Measurements from ENCODE around the gene LRCH1. TPM values are rescaled to one million over a fixed set of nuclear protein-coding genes. Genes with fewer than 3 reads are reported as not detected.

LRCH1 gene
- polyA plus RNA-seq, 3 donors = 2.1 to 10.8 (median 6.5) TPM

GRCh38 chr13:46620029-46620428 is 67.1 kb downstream of the LRCH1 start:
- H3K27ac ChIP-seq (ENCODE audit: low read depth, low read length) = no peak overlapping the region
- 86 to 94% (median 93%) methylated on average over 5 of the region's 5 CpGs for WGBS, 3 donors

GRCh38 chr13:46620471-46620870 is 67.5 kb downstream of the LRCH1 start:
- H3K27ac ChIP-seq (ENCODE audit: low read depth, low read length) = no peak overlapping the region
- WGBS, 3 donors = 44 to 59% (median 45%) methylated on average over 2 of the region's 2 CpGs

DNA sequence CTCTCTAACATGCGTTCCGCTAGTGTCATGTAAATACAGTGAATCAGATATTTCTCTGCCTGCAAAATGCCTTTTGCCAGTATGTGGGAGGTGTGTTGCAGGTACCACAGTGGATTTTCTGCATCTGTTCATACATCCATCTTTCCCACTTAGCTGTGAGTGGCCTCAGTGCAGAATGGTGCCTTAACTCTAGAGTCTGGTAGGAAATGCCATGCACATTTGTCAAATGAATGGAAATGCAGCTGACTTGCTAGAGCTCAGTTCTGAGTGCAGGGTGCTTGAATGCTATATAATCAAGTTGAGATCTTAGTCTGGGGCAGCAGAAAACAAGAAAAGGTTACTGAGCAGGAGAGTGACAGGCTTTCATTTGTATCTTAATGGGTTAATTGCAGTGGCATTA is 68.2 kb downstream of the LRCH1 start:
- no peak overlapping the region for H3K27ac ChIP-seq (ENCODE audit: low read depth, low read length)
- WGBS, 3 donors = 93 to 98% (median 95%) methylated on average over 2 of the region's 2 CpGs

GRCh38 chr13:46621792-46622629 is 69.0 kb downstream of the LRCH1 start:
- 38 to 86% (median 78%) methylated on average over 4 of the region's 4 CpGs for WGBS, 3 donors
- no peak overlapping the region for H3K27ac ChIP-seq (ENCODE audit: low read depth, low read length)

GRCh38 chr13:46622630-46623256 is 69.8 kb downstream of the LRCH1 start:
- 26 to 52% (median 31%) methylated on average over 4 of the region's 4 CpGs for WGBS, 3 donors
- H3K27ac ChIP-seq (ENCODE audit: low read depth, low read length) = no peak overlapping the region

- WGBS, 3 donors = 87 to 96% (median 92%) methylated on average over 3 of the region's 3 CpGs
- no peak overlapping the region for H3K27ac ChIP-seq (ENCODE audit: low read depth, low read length)
Measured at GRCh38 chr13:46624353-46624752, 71.4 kb downstream of the LRCH1 start.

DNA sequence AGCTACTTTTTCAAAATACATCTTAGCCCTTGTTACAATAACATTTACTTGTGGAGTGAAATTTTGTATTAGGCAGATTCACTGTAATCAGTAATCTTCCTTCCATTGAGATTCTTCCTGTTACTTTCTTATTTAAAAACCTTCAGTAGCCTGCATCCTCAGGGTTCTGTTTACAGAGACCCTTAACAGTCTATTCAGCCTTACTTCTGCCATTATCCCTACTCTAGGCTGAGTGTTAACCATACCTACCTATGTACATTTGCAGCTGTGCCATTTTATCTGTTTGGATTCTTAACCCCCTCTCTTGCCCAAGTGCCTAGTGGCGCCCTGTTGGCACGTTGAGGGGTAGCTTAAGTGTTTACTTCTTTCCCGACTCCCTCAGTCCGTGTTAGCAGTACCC is 71.9 kb downstream of the LRCH1 start:
- WGBS, 3 donors = 93 to 95% (median 94%) methylated on average over 4 of the region's 4 CpGs
- no peak overlapping the region for H3K27ac ChIP-seq (ENCODE audit: low read depth, low read length)

GRCh38 chr13:46627462-46627861 is 74.5 kb downstream of the LRCH1 start:
- WGBS, 3 donors = 56 to 85% (median 65%) methylated on average over 4 of the region's 4 CpGs
- H3K27ac ChIP-seq (ENCODE audit: low read depth, low read length) = no peak overlapping the region

GRCh38 chr13:46628622-46629365 is 75.8 kb downstream of the LRCH1 start:
- no peak overlapping the region for H3K27ac ChIP-seq (ENCODE audit: low read depth, low read length)
- 95 to 98% (median 96%) methylated on average over 7 of the region's 7 CpGs for WGBS, 3 donors

GRCh38 chr13:46629811-46630413 is 76.9 kb downstream of the LRCH1 start:
- WGBS, 3 donors = 53 to 60% (median 55%) methylated on average over 1 of the region's 1 CpG

DNA sequence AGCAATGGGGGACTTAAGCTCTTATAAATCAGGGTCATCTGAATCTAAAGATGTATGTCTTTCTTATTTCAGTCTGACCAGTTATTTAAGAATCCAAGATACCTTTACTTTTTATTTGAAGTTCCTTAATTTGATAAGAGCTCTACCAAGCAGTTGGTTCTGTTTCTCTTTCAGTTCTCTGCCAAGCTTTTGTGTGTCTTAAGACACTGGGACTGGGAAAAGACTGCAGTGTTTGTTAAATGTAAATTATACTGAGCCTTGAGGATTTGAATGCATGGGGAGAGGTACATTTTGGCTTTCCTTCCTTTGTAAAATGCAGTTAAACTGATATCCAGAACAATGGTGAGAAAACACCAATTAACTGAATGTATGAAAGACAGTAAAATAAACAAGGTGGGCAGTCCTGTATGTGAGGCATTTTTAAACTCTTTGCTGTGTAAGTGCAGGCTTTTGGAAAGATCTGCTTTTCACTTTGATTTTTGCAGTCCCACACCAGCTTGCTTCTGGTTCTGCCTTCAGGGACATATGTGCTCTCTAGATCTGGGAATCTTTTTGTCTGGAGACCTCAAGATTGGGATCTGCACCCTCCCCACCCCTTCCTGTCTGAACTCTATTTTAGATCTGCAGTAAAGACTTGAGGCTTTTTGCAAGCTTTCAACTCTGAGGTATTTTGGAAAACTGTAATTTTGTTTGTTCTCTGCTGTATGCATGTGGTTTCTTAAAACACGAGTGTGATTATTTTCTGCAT is 77.6 kb downstream of the LRCH1 start:
- no peak overlapping the region for H3K27ac ChIP-seq (ENCODE audit: low read depth, low read length)
- WGBS, 3 donors = 22 to 63% (median 33%) methylated on average over 1 of the region's 1 CpG

More at GRCh38 chr13:46629811-46630413, 76.9 kb downstream of the LRCH1 start:
- H3K27ac ChIP-seq (ENCODE audit: low read depth, low read length) = no peak overlapping the region

DNA sequence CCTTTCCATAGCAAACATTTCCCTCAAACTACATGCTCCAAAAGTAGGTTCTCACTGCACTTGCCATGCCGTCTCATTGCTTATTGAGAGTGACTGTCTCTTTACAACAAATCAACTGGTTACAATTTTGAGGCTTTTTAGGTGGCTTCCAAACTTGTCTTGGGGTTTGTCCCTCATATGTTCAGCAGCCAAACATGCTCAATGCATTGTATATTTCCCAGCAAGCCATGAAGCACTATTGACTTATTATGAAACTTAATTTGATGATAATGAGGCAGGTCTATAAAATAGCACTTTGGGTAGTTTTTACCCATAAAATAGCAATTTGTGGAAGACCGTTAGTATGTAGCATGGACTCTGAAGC is 78.2 kb downstream of the LRCH1 start:
- 83 to 92% (median 85%) methylated on average over 2 of the region's 2 CpGs for WGBS, 3 donors
- no peak overlapping the region for H3K27ac ChIP-seq (ENCODE audit: low read depth, low read length)

- 94 to 99% (median 96%) methylated on average over 2 of the region's 2 CpGs for WGBS, 3 donors
- H3K27ac ChIP-seq (ENCODE audit: low read depth, low read length) = no peak overlapping the region
Measured at GRCh38 chr13:46632176-46632575, 79.2 kb downstream of the LRCH1 start.

DNA sequence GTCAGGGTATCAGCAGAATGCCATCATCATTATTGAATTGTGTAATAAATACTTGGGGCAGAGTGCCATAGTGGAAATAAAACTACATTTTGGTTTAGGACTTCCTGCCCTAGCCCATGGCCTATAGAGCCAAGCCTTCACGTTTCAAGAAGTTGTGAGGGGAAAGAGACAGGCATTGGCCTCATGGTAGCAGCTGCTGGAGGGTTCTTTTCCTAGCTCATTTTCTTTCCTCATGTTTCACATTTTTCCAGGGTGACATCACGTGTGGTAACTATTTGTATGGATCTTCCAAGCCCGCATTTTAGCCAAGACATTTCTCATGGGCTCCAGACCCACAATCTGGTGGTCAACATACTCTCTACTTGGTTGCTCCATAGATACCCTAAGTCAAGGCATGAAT is 80.4 kb downstream of the LRCH1 start:
- H3K27ac ChIP-seq (ENCODE audit: low read depth, low read length) = no peak overlapping the region
- 36 to 70% (median 40%) methylated on average over 3 of the region's 3 CpGs for WGBS, 3 donors

- WGBS, 3 donors = 43 to 63% (median 45%) methylated on average over 2 of the region's 2 CpGs
Measured at GRCh38 chr13:46636451-46636850, 83.5 kb downstream of the LRCH1 start.

DNA sequence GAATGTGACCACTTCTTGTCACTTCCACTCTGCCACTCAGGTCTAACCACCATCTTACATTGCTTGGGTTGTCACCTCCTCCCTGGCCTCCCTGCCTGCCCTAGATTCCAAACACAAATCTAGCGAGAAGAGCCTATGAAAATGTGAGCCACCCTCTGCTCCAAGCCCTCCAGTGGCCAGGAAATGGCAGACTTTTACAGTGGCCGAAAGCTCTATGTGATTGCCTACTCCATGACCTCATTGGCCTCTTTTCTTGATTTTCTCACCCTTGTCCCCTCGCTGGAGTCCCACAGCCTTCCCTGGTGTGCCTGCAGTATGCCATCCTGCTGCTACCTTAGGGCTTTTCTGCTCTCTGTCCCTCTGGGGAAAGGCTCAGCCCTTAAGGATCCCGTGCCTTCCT is 84.2 kb downstream of the LRCH1 start:
- no peak overlapping the region for H3K27ac ChIP-seq (ENCODE audit: low read depth, low read length)
- 96 to 99% (median 98%) methylated on average over 4 of the region's 4 CpGs for WGBS, 3 donors

More at GRCh38 chr13:46636451-46636850, 83.5 kb downstream of the LRCH1 start:
- H3K27ac ChIP-seq (ENCODE audit: low read depth, low read length) = no peak overlapping the region

DNA sequence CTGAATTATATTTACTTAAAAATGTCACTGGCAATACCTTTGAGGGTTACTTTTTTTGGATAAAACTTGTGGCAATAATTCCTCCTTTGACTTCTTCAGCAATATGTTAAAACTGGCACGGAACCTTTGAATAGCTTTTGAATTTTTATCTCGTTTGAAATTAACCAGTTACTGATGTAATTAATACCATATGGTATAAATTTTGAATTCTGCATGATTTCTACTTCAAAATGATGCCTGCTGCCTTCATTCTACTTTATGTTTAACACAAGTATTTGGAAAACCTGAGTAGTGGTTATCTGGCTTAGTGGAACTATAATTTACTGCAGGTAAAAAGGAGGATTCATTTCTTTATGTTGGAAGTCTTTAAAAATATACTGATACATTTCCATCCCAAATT is 85.3 kb downstream of the LRCH1 start:
- WGBS, 3 donors = 60 to 72% (median 69%) methylated on average over 2 of the region's 2 CpGs
- no peak overlapping the region for H3K27ac ChIP-seq (ENCODE audit: low read depth, low read length)

Measured in adipose tissue (tissue), 3 donors.